ENCODE results near the gene SDSL.

The SDSL gene

DNA sequence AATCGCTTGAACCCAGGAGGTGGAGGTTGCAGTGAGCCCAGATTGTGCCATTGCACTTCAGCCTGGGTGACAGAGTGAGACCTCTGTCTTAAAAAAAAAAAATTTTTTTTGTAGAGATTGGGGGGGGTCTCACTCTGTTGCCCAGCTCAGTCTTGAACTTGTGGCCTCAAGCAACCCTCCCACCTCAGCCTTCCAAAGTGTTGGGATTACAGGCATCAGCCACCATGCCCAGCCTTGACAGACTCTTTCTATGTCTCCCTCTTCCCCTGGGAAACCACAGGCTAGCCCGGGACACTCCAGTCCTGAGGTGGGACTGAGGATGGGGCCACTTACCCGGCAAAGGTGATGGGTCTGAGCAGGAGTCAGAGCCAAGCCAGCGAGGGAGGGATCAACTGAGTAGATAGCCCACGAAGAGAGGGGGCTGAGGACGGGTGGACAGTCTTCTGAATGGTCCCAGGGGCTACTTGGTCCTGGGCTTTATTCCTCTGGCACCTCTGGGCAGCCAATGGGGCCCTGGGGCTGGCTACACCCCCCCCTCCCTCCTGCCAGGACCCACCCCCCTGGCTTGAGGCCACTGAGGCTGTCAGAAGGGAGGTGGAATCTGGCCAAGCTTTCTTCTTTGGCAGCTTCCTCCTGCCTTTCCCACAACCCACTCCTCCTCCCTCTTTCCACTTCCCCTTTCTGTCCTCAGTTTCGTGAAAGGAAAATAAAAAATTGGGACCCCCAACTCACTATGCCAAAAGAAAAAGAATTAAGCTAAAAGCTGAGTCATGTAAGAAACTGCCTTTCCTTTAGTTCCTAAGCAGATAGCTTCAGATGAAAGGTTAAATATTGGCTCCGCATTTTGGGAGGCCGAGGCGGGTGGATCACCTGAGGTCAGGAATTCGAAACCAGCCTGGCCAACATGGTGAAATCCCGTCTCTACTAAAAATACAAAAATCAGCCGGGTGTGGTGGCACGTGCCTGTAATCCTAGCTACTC lies 18.5 kb upstream of the SDSL start, which contains the start of gene SDS:
Gene SDS (minus strand): TSS at position 453 of the 981 bp plus-strand sequence. CDS start 4,179 bp downstream, outside the sequence.
- no peak within 1 kb of the TSS for H3K4me3 Mint-ChIP-seq
- peaks cover 3% of the 10 kb centered on the region for H3K27me3 Mint-ChIP-seq
- no peaks in the 10 kb centered on the region for H3K36me3 Mint-ChIP-seq
- H3K9me3 Mint-ChIP-seq: no peaks in the 10 kb centered on the region
- H3K4me1 Mint-ChIP-seq: no peaks in the 10 kb centered on the region
- no peak within 1 kb of the TSS for H3K27ac Mint-ChIP-seq

DNA sequence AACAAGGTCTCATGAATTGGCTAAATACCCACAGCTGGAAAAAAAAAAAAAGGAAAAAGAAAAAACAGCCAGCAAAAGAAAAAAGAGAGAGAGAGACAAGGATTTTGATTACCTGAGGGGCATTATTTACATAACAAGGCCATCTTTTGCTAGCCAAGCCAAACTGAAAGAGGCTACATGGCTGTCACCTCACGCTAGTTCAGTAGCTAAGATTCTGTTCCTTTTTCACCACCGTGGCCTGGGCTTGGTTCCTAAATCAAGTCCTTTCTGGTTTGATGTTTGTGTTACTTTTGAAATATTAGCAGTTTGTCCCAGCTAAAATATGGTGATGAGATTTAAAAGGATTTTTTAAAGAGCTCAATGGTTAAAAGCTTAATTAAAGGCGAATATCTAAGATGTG lies 16.5 kb upstream of the SDSL start:
- Mint-ChIP-seq H3K4me1 (no peaks in the 10 kb centered on the region), H3K27ac (no peak overlapping the region), H3K4me3 (no peak overlapping the region), H3K27me3 (peaks cover 3% of the 10 kb centered on the region), H3K9me3 (no peaks in the 10 kb centered on the region), H3K36me3 (no peaks in the 10 kb centered on the region)

DNA sequence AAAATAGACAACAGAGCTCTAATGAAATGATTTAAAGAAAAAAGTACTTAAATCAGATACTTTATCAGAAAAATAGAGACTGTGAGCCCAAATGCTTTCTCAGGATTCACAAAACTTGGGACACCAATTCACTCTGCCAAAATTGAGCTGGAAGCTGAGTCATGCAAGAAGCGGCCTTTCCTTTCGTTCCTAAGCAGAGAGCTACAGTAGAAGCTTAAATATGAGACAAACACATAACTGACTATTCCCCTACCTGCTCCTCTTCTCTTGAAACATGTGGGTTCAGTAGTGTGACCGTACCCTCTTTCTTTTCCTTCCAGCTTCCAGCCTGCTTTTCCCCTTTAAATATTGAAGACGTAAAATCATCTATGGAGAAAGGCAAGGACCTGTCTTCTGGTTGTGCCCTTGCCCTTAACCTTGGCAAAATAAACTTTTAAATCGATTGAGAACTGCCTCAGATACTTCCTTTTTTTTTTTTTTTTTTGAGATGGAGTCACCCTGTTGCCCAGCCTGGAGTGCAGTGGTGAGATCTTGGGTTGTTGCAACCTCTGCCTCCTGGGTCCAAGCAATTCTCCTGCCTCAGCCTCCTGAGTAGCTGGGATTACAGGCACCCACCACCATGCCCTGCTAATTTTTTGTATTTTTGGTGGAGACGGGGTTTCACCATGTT lies 14.1 kb upstream of the SDSL start:
- Mint-ChIP-seq H3K27me3 (peaks cover 3% of the 10 kb centered on the region), H3K4me3 (no peak overlapping the region), H3K27ac (no peak overlapping the region), H3K9me3 (no peaks in the 10 kb centered on the region), H3K36me3 (no peaks in the 10 kb centered on the region), H3K4me1 (no peaks in the 10 kb centered on the region)

DNA sequence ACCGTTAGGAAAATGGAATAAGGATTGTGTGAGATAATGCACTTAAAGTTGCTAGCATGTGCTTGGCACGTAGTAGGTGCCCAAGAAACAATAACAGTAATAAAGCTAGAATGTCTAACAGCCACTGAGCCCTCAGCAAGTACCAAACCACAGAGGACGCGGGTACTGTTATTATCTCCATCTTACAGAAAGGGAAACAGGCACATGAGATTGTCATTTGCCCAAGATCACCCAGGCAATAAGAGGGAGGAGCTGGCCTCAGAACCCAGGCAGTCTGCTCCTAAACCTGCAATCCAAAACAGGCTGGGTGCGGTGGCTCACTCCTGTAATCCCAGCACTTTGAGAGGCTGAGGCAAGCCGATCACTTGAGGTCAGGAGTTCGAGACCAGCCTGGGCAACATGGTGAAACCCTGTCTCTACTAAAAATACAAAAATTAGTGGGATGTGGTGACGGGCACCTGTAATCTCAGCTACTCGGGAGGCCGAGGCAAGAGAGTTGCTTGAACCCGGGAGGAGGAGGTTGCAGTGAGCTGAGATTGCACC lies 13.4 kb upstream of the SDSL start:
- no peaks in the 10 kb centered on the region for H3K4me1 Mint-ChIP-seq
- H3K36me3 Mint-ChIP-seq: no peaks in the 10 kb centered on the region
- H3K27ac Mint-ChIP-seq: no peak overlapping the region
- peaks cover 3% of the 10 kb centered on the region for H3K27me3 Mint-ChIP-seq
- H3K4me3 Mint-ChIP-seq: no peak overlapping the region
- no peaks in the 10 kb centered on the region for H3K9me3 Mint-ChIP-seq

DNA sequence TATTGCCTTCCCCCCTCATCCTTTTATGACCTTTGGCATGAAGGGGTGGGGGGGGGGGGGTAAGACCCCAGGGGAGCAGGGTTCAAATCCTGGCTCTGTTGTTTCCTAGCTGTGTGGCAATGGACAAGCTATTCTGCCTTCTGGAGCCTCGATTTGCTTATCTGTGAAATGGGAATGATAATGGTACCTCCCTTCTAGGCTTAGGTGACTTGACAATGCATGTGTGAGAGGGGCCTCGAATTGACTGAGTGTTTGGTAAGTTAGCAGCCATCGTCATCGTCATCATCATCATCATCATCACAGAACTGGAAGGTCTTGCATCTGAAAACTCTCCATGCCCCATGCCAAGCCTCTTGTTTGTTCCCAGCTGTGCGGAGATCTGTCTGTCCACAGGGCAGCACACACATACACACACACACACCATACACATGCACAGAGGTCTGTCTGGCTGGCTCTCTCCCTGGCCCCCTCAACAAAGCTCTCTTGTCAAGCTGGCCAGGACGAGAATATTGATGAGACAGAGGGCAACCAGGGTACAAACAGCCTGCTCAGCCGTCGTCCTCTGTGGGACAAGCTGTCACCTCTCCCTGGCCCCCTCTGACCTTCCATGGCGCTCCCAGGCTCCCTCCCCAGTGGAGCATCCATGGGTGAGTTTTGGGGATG lies 12.6 kb upstream of the SDSL start:
- Mint-ChIP-seq H3K4me1 (no peaks in the 10 kb centered on the region), H3K4me3 (no peak overlapping the region), H3K36me3 (no peaks in the 10 kb centered on the region), H3K27me3 (no peaks in the 10 kb centered on the region), H3K9me3 (no peaks in the 10 kb centered on the region), H3K27ac (no peak overlapping the region)

DNA sequence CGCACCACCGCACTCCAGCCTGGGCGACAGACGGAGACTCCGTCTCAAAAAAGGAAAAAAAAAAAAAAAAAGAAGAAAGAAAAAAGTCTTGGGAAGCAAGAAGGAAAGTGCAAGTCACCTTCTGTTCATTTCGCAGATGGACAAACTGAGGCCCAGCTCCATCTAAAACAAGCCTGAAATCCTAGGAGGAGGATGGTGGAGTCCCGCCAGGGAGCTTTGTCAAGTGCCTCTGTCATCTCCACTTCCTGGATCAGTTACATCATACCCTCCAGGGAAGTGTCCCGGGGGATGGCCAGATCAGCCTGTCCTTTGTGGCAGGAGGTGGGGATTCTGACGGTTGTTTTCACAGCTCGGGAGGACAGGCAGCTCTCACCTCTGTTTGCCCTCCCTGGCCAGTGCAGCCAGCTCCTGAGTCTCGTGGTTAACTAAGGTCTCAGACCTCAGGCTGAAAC lies 8.7 kb upstream of the SDSL start:
- H3K36me3 Mint-ChIP-seq: no peaks in the 10 kb centered on the region
- no peaks in the 10 kb centered on the region for H3K4me1 Mint-ChIP-seq
- H3K27me3 Mint-ChIP-seq: peaks cover 2% of the 10 kb centered on the region
- H3K4me3 Mint-ChIP-seq: no peak overlapping the region
- H3K9me3 Mint-ChIP-seq: no peaks in the 10 kb centered on the region
- H3K27ac Mint-ChIP-seq: no peak overlapping the region

DNA sequence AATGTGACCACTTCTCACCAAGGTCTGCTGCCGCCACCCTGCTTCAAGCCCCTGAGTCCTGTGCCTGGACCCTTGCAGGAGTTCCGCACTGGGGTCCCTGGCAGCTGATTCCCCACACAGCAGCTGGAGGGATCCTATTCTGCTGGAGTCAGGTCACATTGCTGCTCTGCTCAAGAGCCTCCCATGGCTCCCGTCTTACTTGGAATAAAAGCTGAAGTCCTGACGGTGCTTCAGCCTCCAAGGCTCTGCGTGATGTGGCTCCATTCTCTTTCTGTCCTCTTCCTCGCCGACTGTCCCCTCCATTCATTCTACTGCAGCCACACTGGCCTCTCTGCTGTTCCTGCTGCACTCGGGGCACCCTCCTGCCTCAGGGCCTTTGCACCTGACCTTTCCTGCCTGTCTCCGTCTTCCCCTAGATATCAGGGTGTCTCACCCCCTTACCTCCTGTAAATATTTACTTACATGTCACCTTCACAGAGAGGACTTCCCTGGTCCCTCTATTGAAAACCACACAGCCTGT lies 7.6 kb upstream of the SDSL start:
- no peaks in the 10 kb centered on the region for H3K9me3 Mint-ChIP-seq
- H3K27ac Mint-ChIP-seq: no peak overlapping the region
- H3K4me3 Mint-ChIP-seq: no peak overlapping the region
- H3K27me3 Mint-ChIP-seq: peaks cover 2% of the 10 kb centered on the region
- H3K4me1 Mint-ChIP-seq: no peaks in the 10 kb centered on the region
- H3K36me3 Mint-ChIP-seq: no peaks in the 10 kb centered on the region

DNA sequence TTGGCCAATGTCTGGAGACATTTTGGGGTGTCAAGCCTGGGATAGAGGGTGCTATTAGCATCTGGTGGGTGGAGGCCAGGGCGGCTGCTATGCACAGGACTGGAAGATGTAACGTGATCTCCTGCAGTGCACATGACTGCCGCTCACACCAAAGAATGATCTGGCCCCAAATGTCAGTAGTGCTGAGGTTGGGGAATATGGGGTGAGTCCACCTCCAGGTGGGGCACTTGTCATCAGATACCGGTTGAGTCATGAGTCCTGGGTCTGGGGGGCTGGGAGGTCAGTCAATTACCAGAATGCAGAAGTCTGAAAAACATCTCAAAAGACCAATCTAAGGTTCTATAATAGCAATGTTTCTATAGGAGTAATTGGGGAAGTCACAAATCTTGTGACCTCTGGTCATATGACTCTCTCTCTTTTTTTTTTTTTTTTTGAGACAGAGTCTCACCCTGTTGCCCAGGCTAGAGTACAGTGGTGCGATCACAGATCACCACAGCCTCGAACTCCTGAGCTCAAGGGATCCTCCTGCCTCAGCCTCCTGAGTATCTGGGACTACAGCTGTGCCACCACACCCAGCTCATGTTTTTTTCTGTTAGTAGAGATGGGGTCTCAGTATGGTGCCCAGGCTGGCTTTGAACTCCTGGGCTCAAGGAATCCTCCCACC lies 6.0 kb upstream of the SDSL start:
- no peaks in the 10 kb centered on the region for H3K9me3 Mint-ChIP-seq
- H3K4me3 Mint-ChIP-seq: no peak overlapping the region
- H3K4me1 Mint-ChIP-seq: no peaks in the 10 kb centered on the region
- H3K27me3 Mint-ChIP-seq: peaks cover 2% of the 10 kb centered on the region
- H3K27ac Mint-ChIP-seq: no peak overlapping the region
- no peaks in the 10 kb centered on the region for H3K36me3 Mint-ChIP-seq

DNA sequence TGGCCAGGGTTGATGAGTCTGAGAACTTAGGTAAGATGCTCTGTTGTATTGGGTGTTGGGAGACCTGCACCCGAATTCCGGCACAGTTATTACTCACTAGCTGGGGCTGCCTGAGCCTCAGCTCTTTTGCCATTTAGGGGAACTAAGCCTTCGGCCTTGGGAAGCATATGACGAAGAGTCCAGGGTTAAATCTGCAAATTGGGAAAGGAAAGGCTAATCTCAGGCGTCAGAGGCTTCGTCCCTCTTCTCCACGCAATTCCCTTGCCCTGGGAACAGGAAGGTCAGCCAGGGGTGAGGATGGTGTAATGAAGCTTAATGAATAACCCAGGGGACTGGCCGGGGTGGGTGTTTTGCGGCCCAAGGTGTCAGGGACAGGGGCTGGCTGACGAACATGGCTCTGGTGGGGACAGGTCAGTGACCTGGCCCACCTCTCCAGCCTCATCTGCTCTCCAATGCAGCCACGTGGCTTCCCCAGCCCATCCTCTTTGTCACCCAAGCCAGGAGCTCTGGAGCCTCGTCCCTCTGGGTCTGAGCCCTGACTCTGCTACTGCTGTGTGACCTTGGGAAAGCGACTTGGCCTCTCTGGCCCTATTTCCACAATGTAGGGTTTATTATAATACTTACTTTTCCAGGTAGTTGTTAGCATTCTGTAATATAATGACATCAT lies 3.8 kb upstream of the SDSL start:
- H3K9me3 Mint-ChIP-seq: no peaks in the 10 kb centered on the region
- H3K36me3 Mint-ChIP-seq: no peaks in the 10 kb centered on the region
- H3K4me1 Mint-ChIP-seq: no peaks in the 10 kb centered on the region
- no peak overlapping the region for H3K27ac Mint-ChIP-seq
- peaks cover 2% of the 10 kb centered on the region for H3K27me3 Mint-ChIP-seq
- H3K4me3 Mint-ChIP-seq: no peak overlapping the region

DNA sequence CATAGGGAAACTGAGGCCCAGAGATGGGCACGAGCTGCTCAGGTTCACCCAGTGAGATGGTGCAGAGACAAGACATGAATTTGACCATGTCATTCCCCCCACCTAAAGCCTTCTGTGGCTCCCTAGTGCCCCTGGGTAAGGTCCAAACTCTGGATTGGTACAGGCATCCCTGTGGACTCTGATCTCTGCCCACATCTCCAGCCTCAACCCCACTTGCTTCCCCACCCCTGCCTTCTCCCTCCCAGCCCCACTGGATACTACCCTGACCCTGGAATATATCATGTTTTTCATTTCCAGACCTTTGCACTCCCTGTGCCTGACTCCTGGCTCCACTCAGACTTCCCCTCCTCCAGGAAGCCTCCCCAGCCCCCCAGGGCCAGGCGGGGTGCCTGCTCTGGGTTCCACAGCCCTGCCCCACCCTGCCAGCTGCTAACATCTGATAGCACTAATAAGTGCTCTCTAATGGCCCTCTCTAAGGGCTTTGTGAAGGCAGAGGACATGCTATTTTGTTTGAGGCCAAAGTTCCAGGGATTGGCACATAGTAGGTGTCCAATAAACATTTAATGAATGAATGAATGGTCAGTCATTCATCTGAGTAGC lies 1.1 kb upstream of the SDSL start:
- no peak overlapping the region for H3K4me3 Mint-ChIP-seq
- H3K4me1 Mint-ChIP-seq: no peaks in the 10 kb centered on the region
- H3K9me3 Mint-ChIP-seq: no peaks in the 10 kb centered on the region
- no peaks in the 10 kb centered on the region for H3K36me3 Mint-ChIP-seq
- no peak overlapping the region for H3K27ac Mint-ChIP-seq
- peaks cover 2% of the 10 kb centered on the region for H3K27me3 Mint-ChIP-seq

DNA sequence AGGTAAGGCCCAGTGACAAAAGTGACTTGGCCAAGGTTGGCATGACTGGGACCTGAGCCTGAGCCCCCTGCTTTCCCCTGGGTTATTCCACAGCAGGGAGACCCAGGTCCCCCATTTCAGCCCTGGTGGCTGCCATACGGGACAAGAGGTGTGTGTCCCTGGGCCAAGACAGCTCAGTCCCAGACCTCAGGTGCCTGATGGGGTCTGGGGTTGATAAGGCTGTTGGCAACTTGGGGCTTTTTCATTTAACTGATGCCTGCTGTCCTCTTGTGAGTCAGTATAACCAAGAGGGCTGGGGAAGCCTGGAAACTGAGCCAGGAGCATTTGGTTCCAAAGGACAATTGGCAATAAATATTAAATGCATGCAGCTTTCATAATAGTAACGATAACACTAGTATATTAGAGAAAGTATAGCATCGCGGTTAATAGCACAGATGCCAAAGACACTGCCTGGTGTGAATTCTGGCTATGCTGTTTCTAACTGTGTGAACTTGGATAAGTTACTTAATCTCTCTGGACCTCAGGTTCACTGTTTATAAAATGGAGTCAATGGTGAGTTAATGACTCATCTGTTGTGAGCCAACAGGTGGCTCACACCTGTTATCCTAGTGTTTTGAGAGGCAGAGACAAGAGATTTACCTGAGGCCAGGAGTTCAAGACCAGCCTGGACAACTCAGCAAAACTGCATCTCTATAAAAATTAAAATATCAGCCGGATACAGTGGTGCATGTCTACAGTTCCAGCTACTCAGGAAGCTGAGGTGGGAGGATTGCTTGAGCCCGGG lies 898 bp downstream of the SDSL start:
- H3K27ac Mint-ChIP-seq: no peak overlapping the region
- H3K27me3 Mint-ChIP-seq: peaks cover 1% of the 10 kb centered on the region
- H3K9me3 Mint-ChIP-seq: no peaks in the 10 kb centered on the region
- no peaks in the 10 kb centered on the region for H3K4me1 Mint-ChIP-seq
- no peaks in the 10 kb centered on the region for H3K36me3 Mint-ChIP-seq
- H3K4me3 Mint-ChIP-seq: no peak overlapping the region

DNA sequence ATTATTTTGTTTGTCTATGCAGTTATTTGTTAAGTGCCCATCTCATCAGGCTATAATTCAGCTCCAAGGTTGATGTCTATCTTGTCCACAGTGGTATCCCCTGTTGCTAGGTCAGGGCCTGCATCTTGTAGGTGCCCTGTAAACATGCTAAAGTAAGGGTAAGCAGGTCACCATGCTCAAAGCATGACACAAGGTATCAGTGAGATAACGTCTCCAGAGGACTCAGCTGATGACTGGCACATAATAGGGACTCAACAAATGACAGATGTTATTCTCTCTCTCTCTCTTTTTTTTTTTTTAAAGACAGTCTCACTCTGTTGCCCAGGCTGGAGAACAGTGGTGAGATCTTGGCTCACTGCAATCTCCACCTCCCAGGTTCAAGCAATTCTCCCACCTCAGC lies 2.3 kb downstream of the SDSL start:
- no peaks in the 10 kb centered on the region for H3K4me1 Mint-ChIP-seq
- no peaks in the 10 kb centered on the region for H3K9me3 Mint-ChIP-seq
- no peaks in the 10 kb centered on the region for H3K36me3 Mint-ChIP-seq
- no peak overlapping the region for H3K4me3 Mint-ChIP-seq
- no peak overlapping the region for H3K27ac Mint-ChIP-seq
- H3K27me3 Mint-ChIP-seq: no peaks in the 10 kb centered on the region

DNA sequence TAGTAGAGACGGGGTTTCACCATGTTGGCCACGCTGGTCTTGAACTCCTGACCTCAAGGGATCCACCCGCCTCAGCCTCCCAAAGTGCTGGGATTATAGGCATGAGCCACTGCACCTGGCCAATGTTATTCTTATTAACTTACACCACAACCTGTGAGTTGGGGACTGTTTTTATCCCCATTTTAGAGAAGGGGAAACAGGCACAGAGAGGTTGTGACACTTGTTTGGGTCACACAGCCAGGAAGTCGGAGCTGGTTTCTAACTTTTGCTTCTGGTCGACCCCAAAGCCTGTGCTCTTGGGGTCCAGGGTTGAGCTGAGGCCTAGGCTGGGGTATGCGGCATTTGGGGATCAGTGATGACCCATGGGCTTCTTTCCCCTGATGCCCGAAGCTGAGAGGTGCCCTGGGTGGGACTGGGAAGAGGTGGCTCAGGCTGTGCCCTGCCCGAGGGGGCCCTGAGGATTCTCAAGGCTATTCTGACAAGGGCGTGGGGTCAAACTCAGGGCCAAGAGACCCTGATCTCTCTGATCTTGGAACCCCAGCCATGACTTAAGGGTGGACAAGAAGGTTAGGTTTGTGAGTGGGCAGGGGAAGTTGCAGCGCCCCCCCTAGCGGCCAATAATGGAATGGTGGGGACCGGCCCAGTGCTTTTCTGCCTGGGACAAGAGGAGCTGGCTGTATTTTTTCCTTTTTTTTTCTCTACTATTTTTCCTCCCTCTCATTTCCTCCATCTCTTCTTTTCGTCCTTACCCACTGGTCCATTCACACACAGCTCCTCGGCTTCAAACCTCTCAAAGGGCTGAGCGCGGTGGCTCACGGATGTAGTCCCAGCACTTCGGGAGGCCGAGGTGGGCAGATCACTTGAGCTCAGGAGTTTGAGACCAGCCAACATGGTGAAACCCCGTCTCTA lies 3.0 kb downstream of the SDSL start:
- H3K36me3 Mint-ChIP-seq: no peaks in the 10 kb centered on the region
- H3K4me3 Mint-ChIP-seq: no peak overlapping the region
- no peaks in the 10 kb centered on the region for H3K4me1 Mint-ChIP-seq
- no peaks in the 10 kb centered on the region for H3K9me3 Mint-ChIP-seq
- no peaks in the 10 kb centered on the region for H3K27me3 Mint-ChIP-seq
- no peak overlapping the region for H3K27ac Mint-ChIP-seq
